GM20431 (cell line): ENCODE results near the gene CD160.
"Not testable (repeated sequence)": the region's sequence is repeated elsewhere in the genome, so short reads cannot be mapped to it uniquely, and the experiment has no call there.

Experiments used
- in situ Hi-C: fragments of 300-500 bp; cut with MseI, MboI; formaldehyde crosslinking; loops from one replicate; pipeline ENCODE4 v1.15.0; 2020; ENCODE audit warnings: low sequenced_read_pairs; ENCODE audit not compliant: unreplicated experiment

The CD160 gene

GRCh38 chr1:145719230-145720079, at the start of gene CD160:
Gene CD160, plus strand, starts transcription at chr1:145719499. Its CDS starts 8,829 bp downstream, at chr1:145728328.
- in situ Hi-C loops, result loop anchor here (25.0 kb wide), 1 partner anchor 107 kb away; the partner anchor contains the start of gene GPR89A

GRCh38 chr1:145670995-145671745, 48.1 kb upstream of the CD160 start:
- in situ Hi-C loops, result not testable (repeated sequence)

- in situ Hi-C loops, result not testable (repeated sequence)
These were observed 46.1 kb upstream of the CD160 start for GRCh38 chr1:145673217-145673616.

- in situ Hi-C loops, result not testable (repeated sequence)
These were observed 34.4 kb upstream of the CD160 start for GRCh38 chr1:145684858-145685257.

GRCh38 chr1:145686078-145686477, 33.2 kb upstream of the CD160 start:
- in situ Hi-C loops, result not testable (repeated sequence)

- in situ Hi-C loops, result no loop called here
These were observed 31.0 kb upstream of the CD160 start for GRCh38 chr1:145688328-145688727.

GRCh38 chr1:145688924-145689323, 30.4 kb upstream of the CD160 start:
- in situ Hi-C loops, result no loop called here

- in situ Hi-C loops, result no loop called here
These were observed 29.4 kb upstream of the CD160 start for GRCh38 chr1:145689922-145690321.

- in situ Hi-C loops, result no loop called here
These were observed 28.4 kb upstream of the CD160 start for GRCh38 chr1:145690587-145691558.

- in situ Hi-C loops, result no loop called here
These were observed 26.4 kb upstream of the CD160 start for GRCh38 chr1:145692785-145693443.

- in situ Hi-C loops, result no loop called here
These were observed 23.3 kb upstream of the CD160 start for GRCh38 chr1:145695821-145696629.

GRCh38 chr1:145696630-145696960, 22.7 kb upstream of the CD160 start:
- in situ Hi-C loops, result no loop called here

- in situ Hi-C loops, result loop anchor here (25.0 kb wide), 1 partner anchor 89 kb away; the partner anchor contains the start of gene GPR89A
These were observed 17.9 kb upstream of the CD160 start for GRCh38 chr1:145701306-145701862.

- in situ Hi-C loops, result loop anchor here (25.0 kb wide), 1 partner anchor 90 kb away; the partner anchor contains the start of gene GPR89A
These were observed 17.2 kb upstream of the CD160 start for GRCh38 chr1:145702052-145702451.

GRCh38 chr1:145702826-145703225, 16.5 kb upstream of the CD160 start:
- in situ Hi-C loops, result loop anchor here (25.0 kb wide), 1 partner anchor 91 kb away; the partner anchor contains the start of gene GPR89A

GRCh38 chr1:145705622-145706021, 13.7 kb upstream of the CD160 start:
- in situ Hi-C loops, result loop anchor here (25.0 kb wide), 1 partner anchor 93 kb away; the partner anchor contains the start of gene GPR89A

GRCh38 chr1:145706086-145706664, 13.1 kb upstream of the CD160 start:
- in situ Hi-C loops, result loop anchor here (25.0 kb wide), 1 partner anchor 94 kb away; the partner anchor contains the start of gene GPR89A
